ENCODE results near the gene NAALADL2. TPM values are rescaled to one million over a fixed set of nuclear protein-coding genes. Genes with fewer than 3 reads are reported as not detected.
A peak's percentile ranks its signal among the peaks of the same experiment; 100 is the strongest.

The NAALADL2 gene
- total RNA-seq, 1 donor, result 54.5 TPM

DNA sequence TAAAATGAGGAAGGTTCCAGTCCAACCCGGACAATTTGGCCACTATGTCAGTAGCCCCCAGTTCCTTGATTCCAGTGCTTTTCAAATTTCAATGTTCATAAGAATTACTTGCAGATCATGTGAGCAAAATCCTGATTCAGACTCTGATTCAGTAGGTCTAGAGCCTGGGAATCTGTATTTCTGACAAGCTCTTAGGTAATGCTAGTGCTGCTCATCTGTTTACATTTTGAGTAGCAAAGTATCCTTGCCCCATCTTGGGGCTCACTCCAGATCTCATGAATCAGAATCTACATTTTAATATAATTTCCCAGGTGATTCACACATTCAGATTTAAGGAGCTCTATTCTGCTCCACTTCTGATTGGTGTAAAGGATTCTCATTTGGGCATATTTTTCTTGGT, 142.0 kb downstream of the NAALADL2 start:
- no peak for DNase-seq (ENCODE audit: low read depth)
- TF ChIP-seq, protein P1, sequence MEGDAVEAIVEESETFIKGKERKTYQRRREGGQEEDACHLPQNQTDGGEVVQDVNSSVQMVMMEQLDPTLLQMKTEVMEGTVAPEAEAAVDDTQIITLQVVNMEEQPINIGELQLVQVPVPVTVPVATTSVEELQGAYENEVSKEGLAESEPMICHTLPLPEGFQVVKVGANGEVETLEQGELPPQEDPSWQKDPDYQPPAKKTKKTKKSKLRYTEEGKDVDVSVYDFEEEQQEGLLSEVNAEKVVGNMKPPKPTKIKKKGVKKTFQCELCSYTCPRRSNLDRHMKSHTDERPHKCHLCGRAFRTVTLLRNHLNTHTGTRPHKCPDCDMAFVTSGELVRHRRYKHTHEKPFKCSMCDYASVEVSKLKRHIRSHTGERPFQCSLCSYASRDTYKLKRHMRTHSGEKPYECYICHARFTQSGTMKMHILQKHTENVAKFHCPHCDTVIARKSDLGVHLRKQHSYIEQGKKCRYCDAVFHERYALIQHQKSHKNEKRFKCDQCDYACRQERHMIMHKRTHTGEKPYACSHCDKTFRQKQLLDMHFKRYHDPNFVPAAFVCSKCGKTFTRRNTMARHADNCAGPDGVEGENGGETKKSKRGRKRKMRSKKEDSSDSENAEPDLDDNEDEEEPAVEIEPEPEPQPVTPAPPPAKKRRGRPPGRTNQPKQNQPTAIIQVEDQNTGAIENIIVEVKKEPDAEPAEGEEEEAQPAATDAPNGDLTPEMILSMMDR (IDR thresholded peaks at IDR 0.05; ENCODE audit: insufficient read depth, low read length), result no peak
- H3K4me3 ChIP-seq (ENCODE audit: low read depth, low read length), result no peak overlapping the region

DNA sequence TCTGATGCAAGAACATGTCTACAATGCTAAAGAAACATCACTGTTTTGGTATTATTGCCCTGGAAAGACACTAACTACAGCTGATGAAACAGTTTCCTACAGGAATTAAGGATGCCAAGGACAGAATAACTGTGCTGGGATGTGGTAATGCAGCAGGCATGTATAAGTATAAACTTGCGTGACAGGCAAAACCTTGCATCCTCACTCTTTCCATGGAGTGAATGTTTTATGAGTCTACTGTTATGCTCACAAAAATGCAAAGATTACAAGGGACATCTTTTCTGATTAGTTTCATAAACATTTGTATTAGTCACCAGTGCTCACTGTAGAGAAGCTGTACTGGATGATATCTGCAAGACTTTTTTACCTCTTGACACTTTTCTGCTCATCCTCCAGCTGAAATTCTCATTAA, 143.6 kb downstream of the NAALADL2 start:
- TF ChIP-seq, protein P1 (IDR thresholded peaks at IDR 0.05; ENCODE audit: insufficient read depth, low read length), result no peak
- H3K4me3 ChIP-seq (ENCODE audit: low read depth, low read length), result no peak overlapping the region
- peak; percentile 96 for DNase-seq (ENCODE audit: low read depth)

DNA sequence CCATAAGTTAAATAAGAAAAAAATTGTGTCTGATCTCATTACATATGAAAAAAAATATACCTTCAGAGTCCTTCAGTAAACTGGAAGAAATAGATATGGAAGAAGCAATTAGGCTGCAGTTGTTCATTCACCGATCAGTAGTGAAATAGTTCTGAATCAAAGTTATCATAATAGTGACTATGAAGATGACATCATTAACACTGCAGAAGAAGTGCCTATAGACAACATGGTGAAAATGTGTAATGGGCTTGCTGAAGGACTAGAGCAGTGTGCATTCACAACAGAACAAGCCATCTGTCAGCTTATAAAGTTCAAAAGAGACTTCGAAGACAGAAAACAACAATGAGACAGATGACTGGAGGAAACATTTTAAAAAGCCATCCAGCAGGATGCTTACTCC, 144.5 kb downstream of the NAALADL2 start:
- no peak overlapping the region for H3K4me3 ChIP-seq (ENCODE audit: low read depth, low read length)
- DNase-seq (ENCODE audit: low read depth), result no peak
- TF ChIP-seq, protein P1 (IDR thresholded peaks at IDR 0.05; ENCODE audit: insufficient read depth, low read length), result no peak

DNA sequence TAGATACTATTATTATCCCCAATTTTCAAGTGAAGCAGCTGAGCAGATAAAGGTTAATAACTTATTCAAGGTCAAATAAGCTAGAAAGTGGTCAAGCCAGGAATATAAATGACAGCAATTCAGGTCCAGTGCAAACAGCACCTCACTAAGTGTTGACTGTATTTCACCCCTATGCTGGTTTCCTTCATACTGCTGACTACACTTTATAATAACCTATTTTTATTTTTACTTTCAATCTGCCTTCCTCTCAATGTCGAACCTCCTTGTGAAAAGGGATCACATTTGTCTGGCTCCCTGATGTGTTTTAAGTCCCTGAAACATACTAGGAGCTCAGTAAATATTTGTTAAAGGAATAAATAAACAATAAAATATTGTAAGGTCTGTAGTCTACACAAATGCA, 146.1 kb downstream of the NAALADL2 start:
- H3K4me3 ChIP-seq (ENCODE audit: low read depth, low read length), result no peak overlapping the region
- TF ChIP-seq, protein P1 (IDR thresholded peaks at IDR 0.05; ENCODE audit: insufficient read depth, low read length), result no peak
- no peak for DNase-seq (ENCODE audit: low read depth)

DNA sequence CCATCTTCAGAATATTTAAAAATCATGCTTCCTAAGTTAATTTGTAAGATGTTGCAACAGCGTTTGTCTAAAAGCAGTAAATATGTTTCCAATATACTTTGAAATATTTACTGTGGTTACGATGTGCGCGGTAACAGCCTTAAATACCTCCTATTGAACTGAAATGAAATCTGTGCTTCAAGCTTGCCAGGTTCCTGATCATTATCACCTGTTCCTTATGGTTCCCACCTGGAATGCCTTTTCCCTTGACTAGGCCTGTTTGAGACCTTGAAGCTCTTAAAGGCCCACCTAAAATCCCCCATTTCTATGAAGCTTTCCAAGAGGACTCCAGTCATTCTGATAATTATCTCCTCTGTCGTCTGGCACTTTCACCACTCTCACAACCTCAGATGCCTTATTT, 146.7 kb downstream of the NAALADL2 start:
- H3K4me3 ChIP-seq (ENCODE audit: low read depth, low read length), result no peak overlapping the region
- TF ChIP-seq, protein P1 (IDR thresholded peaks at IDR 0.05; ENCODE audit: insufficient read depth, low read length), result no peak
- DNase-seq (ENCODE audit: low read depth), result no peak

DNA sequence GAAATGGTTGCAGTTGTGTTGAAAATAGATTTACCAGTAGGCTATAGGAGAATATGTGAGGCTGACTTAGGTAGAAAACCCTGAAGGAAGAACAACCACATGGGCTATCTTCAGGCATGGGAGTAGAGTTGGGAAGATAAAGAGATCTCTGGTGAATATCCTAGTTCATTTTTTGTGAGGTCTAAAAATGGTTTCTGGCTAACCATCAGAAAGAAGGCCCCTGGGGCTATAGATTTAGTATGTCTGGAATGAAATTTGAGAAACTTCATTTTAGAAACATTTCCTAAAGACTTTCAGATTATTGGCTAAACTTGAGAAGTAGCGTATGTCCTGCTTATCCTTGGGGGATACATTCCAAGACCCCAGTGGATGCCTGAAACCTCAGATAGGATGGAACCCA, 148.2 kb downstream of the NAALADL2 start:
- H3K4me3 ChIP-seq (ENCODE audit: low read depth, low read length), result no peak overlapping the region
- TF ChIP-seq, protein P1 (IDR thresholded peaks at IDR 0.05; ENCODE audit: insufficient read depth, low read length), result no peak
- peak; percentile 6 for DNase-seq (ENCODE audit: low read depth)

DNA sequence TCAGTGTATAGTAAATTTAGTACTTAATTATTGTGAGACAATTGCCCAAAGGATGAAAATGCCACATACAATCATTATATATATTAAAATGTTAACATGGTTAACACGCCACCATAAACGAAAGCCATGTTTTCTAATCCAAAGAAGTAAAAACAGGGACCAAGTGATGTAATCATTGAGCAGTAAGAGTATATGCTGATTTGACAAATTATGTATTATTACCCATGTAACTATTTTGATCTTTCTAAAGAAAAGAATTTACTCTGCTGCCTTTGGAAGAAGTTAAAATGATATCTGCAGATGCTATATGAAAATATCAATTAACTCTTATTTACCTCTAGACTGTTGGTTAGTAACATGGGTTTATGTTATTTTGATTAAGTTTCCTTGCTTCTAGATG, 150.2 kb downstream of the NAALADL2 start:
- DNase-seq (ENCODE audit: low read depth), result no peak
- no peak overlapping the region for H3K4me3 ChIP-seq (ENCODE audit: low read depth, low read length)
- TF ChIP-seq, protein P1 (IDR thresholded peaks at IDR 0.05; ENCODE audit: insufficient read depth, low read length), result no peak

Measured in fibroblast of the aortic adventitia (primary cell).